NCI-H774 (cell line): ENCODE measurements around the gene CCL11.

ENCODE experiments used
- DNase-seq: peaks from one replicate; lab custom pipeline; 2025; lab: John Stamatoyannopoulos, UW

The CCL11 gene

GRCh38 chr17:34257299-34257985 is 28.1 kb upstream of the CCL11 start:
- DNase-seq: no peak

GRCh38 chr17:34257986-34258326 is 27.6 kb upstream of the CCL11 start:
- DNase-seq: no peak

DNA sequence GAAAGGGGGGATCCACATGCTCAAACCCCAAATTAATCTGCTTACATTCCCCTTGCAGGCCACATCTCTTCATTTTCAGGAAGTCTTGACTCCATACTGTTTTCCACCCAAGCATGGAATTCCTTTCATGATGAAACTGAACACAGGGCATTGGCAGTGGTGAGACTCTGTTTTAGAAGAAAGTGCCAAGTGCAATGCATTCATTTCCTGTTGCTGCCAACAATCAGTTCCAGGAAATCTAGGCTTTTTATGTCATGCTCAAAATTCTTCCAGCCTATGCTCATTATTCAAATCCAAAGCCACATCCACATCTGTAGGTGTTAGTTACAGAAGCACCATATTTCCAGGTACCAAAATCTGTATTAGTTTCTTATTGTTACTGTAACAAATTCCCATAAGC is 26.4 kb upstream of the CCL11 start:
- no peak for DNase-seq

- no peak for DNase-seq
Measured at GRCh38 chr17:34260861-34261260, 24.7 kb upstream of the CCL11 start.

- no peak for DNase-seq
Measured at GRCh38 chr17:34261568-34262337, 23.8 kb upstream of the CCL11 start.

GRCh38 chr17:34265711-34266110 is 19.8 kb upstream of the CCL11 start:
- DNase-seq: no peak

GRCh38 chr17:34269969-34270368 is 15.6 kb upstream of the CCL11 start, which contains the start of gene CCL7:
Gene CCL7, plus strand, starts transcription at chr17:34270221. Its CDS starts 70 bp downstream, at chr17:34270291.
- DNase-seq: no peak

GRCh38 chr17:34275881-34276280 is 9.7 kb upstream of the CCL11 start:
- no peak for DNase-seq

DNA sequence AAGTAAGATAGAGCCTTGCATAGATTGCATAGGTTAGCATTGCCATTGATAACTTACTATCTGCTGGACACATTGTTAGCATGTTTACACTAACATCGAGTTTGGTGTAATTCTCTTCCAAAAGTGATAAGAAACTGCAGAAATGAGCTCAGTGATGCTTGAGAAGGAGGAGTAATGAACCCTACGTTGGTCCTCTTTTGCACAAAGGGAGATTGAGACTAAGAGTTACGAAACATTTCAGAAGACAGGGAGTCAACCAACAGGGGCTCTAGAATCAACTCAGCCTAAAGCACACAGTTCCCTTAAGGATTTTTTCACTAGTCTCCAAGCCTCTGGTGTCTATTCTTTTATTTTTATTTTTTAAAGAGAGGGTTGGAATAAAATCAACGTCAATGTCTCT is 8.7 kb upstream of the CCL11 start:
- DNase-seq: no peak

- no peak for DNase-seq
Measured at GRCh38 chr17:34283571-34283970, 2.0 kb upstream of the CCL11 start.

GRCh38 chr17:34287875-34288274 is 2.3 kb downstream of the CCL11 start:
- no peak for DNase-seq

GRCh38 chr17:34290586-34290985 is 5.0 kb downstream of the CCL11 start:
- DNase-seq: no peak

GRCh38 chr17:34291721-34292348 is 6.3 kb downstream of the CCL11 start:
- no peak for DNase-seq

GRCh38 chr17:34299027-34299426 is 13.5 kb downstream of the CCL11 start:
- DNase-seq: no peak

GRCh38 chr17:34299956-34300577 is 14.5 kb downstream of the CCL11 start:
- DNase-seq: no peak

DNA sequence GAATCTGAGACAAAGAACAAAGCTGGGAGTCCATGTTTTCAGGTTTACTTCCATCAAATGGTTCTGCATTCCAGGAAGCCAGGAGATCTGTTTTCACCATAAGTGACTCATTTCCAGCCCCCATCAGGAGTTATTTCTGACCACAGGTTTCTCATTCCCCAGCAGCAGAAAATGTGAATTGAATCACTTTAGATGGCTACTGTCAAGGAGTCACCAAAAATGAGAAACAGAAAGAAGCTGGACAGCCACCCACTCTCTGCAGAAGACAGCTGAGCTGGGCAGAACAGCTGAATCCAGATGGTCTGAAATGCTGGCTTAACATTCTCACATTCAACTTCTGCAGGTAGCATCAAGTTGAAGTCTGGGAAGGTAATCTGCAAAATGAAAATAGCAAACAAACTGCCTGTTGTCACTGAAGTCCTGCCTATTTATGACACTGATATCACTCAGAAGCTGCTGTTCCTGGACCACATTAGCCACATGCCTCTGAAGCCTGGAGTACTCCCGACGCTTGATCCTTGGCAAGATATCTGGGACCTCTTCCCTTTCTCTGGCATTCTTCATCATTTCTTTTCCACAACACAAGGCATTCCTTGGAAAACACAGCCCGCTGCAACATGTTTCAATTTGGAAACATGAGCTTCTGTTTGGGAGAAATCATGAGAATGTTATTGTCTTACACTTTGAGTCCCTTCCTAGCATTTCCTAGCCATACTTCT is 15.3 kb downstream of the CCL11 start:
- no peak for DNase-seq

- no peak for DNase-seq
Measured at GRCh38 chr17:34301986-34302385, 16.4 kb downstream of the CCL11 start.

DNA sequence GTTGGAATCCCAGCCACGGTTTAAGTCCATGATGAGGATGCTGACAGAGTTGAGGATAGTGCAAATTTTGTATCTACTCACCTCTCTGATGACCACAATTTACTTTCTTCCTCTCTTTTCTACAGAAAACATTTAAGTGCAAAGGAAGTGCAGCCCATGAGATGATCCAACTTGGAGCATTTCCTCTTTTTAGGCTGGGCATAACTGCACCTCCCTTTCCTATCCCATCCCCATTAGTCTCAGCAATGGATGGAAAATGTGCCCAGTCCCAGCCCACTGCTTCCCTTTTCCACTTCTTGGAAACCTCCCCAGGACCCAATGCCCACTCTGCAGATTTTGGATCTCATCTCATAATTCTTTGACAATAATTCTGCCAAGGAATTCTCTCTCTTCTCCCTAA is 17.1 kb downstream of the CCL11 start:
- DNase-seq: no peak

- DNase-seq: no peak
Measured at GRCh38 chr17:34303606-34304005, 18.1 kb downstream of the CCL11 start.

DNA sequence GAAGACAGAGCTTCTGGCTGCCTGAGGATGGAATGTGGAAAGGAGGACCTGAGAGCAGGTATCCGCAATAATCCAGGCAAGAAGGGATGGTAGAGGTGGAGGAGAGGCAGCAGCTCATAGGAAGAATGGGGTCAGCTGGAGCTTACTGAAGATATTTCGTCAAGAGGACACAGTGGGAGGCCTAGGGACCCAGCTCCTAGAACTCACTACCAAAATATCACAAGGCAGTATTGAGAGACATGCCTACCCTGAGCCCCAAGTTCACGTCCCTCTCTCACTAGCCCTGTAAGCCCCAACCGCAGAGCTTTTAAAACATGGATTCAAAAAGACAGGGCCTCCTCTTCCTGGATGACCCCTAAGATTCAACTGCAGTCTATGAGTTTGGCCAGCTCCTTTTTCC is 19.5 kb downstream of the CCL11 start:
- DNase-seq: no peak

DNA sequence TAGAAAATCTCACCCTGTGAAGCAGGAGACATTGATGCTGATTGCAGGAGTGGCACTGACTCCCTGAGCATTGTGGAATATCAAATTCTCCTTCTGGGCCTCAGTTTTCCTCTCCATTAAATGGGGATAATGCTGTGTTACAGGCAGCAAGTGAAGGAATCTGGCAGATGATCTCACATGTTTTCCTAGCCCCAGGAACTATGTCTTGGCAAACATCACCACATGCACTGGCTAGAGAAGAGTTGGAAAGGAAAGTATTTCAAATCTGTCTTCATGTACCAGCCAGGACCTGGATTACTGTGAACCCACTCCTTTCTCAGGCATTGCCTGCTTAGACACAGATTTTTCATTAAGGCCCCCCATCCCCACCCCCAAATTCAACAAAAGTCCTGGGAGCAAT is 20.1 kb downstream of the CCL11 start:
- no peak for DNase-seq

GRCh38 chr17:34306466-34306865 is 20.9 kb downstream of the CCL11 start:
- DNase-seq: no peak
